Transverse colon (tissue), 4 donors: Measurements from ENCODE around the gene FOXC2.

Experiments
- EP300 ChIP-seq: sonication (generic); formaldehyde crosslinking; IDR thresholded peaks from one replicate; pipeline ENCODE4 v1.6.1; 2017; ENCODE audit warnings: antibody characterized with exemption, low read depth
- POLR2A ChIP-seq: fragments of 450-650 bp; IDR thresholded peaks from one replicate; pipeline ENCODE4 v1.6.1; 2016; ENCODE audit warnings: antibody characterized with exemption, mild to moderate bottlenecking, moderate library complexity
- POLR2AphosphoS5 ChIP-seq, 3 donors: sonication (generic); formaldehyde crosslinking; IDR thresholded peaks; one replicate each; pipeline ENCODE4 v1.6.1; 2016; ENCODE audit warnings: antibody characterized with exemption in 3 of 3
- TF ChIP-seq, protein P1 (sequence below), 5 experiments: fragments of 200-600 bp in 3 of 5; fragments of 450-650 bp in 2 of 5; sonication (generic) in 3 of 5; IDR thresholded peaks; 1 replicate in 2 of 5; 2 replicates in 3 of 5; pipeline ENCODE4 v1.5.1; 2016 to 2017; ENCODE audit warnings: antibody characterized with exemption in 5 of 5, inconsistent platforms in 3 of 5, mild to moderate bottlenecking in 2 of 5, moderate library complexity in 1 of 5

- TF ChIP-seq, protein P1, sequence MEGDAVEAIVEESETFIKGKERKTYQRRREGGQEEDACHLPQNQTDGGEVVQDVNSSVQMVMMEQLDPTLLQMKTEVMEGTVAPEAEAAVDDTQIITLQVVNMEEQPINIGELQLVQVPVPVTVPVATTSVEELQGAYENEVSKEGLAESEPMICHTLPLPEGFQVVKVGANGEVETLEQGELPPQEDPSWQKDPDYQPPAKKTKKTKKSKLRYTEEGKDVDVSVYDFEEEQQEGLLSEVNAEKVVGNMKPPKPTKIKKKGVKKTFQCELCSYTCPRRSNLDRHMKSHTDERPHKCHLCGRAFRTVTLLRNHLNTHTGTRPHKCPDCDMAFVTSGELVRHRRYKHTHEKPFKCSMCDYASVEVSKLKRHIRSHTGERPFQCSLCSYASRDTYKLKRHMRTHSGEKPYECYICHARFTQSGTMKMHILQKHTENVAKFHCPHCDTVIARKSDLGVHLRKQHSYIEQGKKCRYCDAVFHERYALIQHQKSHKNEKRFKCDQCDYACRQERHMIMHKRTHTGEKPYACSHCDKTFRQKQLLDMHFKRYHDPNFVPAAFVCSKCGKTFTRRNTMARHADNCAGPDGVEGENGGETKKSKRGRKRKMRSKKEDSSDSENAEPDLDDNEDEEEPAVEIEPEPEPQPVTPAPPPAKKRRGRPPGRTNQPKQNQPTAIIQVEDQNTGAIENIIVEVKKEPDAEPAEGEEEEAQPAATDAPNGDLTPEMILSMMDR (IDR thresholded peaks at IDR 0.05): no peak
- TF ChIP-seq POLR2AphosphoS5 (IDR thresholded peaks at IDR 0.05) (no peak), EP300 (no peak), POLR2A (no peak)
Observed at GRCh38 chr16:86573215-86573614, 6.6 kb downstream of the FOXC2 start.
